Activated naive CD8-positive, alpha-beta T cell treated with anti-CD3 and anti-CD28 coated beads, Interleukin-2, amount 50 U/mL, for 16 hours (primary cell): Measurements from ENCODE around the gene MYOF.
"Not testable (repeated sequence)": the region's sequence is repeated elsewhere in the genome, so short reads cannot be mapped to it uniquely, and the experiment has no call there.

Source experiments
- DNase-seq: peaks from one replicate; pipeline ENCODE4 v3.0.0-alpha.2; 2020; ENCODE audit warnings: low read depth, low spot score

The MYOF gene

GRCh38 chr10:93476756-93477155 lies 5.4 kb downstream of the MYOF start:
- no peak for DNase-seq

DNA sequence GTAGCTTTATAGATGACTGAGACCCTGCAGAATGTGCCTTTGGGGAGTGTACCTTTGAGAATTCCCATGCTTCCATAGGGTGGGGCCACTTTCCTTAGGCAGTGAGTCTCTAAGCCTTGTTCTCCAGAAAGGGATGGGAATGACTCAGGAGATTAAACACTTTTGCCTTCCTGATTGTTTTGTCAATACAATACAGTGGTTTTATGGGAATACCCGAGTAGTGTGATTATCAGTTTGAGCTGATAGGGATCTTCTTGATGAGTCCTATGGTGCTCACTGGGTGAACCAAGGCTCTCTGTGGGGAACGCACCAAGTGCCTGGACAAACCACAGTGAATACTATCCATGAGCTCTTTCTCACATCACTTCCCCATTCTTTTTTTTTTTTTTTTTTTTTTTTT lies 6.3 kb downstream of the MYOF start:
- no peak for DNase-seq

DNA sequence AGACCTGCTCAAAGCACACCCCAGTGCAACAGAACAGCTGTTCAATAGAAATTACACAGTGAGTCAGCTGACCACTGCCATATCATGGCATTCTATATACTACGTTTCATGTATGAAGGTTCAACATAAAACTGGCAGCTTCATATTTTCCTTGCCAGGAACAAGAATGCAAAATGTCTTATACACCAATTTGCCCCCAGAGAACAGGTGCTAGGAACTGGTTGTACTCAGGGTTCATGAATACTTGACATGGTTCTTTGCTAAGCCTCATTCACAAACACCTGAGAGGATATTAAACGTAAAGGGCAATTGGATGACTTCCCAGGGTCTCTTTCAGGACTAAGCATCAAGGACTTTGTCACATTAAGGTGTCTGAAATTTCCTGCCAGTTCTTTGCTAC lies 6.9 kb downstream of the MYOF start:
- DNase-seq = no peak

DNA sequence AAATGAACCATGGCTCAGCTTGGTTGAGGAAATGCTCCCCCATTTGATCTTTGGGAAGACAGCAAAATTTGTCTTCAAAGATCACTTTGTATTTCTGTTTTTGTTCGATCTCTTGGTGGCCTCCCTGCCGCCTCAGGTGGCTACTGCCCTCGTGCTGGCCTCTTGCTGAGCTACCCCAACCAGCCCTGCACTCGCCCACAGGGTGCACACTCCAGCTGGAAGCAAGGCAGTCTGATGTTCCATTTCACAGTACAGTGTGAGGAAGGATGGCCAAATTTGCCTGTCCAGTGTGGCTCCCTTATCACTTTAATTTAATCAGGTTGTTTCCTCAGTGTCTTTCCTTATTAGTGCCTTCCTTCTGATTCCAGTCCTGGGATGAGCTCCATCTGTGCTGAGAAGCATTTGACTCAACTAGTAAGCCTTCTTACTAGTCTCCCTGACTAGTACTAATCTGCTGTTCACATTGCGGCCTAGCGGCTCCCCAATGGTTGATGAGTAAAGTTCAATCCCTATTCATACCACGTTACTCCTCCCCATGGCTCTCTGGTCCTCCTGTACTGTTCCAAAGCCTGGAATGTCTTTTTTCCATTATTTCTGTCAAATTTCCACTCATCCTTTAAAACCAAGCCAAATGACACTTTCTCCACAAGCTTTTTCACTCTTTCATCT lies 8.2 kb downstream of the MYOF start:
- no peak for DNase-seq

- no peak for DNase-seq
Observed at GRCh38 chr10:93473161-93473560, 9.0 kb downstream of the MYOF start.

GRCh38 chr10:93471110-93471651 lies 11.0 kb downstream of the MYOF start:
- no peak for DNase-seq

- DNase-seq = no peak
Observed at GRCh38 chr10:93469454-93469853, 12.7 kb downstream of the MYOF start.

DNA sequence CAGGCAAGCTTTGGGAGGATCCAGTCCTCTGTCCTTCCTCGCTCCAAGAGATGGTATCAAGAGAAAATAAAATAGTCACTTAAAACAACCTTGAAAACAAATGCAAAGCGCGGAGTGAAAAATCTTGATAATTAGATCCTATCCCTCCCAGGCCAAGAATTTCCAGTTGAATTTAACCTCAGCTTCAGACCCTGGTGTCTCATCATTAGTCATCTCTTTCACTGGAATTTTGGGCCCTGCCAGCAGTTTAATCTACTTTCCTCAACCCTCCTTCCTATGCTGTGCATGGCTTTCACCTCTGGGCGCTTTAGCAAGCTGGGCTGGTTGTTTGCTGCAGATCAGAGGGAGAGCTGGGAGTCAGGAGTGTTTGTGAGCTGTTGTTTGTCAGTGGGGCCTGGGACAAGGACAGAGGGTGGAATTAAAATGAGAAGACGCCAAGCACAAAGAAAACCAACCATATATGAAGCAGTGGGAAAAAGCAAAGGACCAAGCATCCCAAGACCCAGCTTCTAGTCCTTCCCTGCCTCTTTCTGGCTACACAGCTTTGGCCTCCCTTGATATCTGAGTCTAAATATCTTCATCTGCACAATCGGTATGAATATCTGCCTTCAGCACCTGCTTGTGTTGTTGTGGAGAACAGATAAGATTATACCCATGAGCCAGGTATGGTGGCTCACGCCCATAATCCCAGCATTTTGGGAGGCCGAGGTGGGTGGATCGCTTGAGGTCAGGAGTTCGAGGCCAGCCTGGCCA lies 13.5 kb downstream of the MYOF start:
- no peak for DNase-seq

- DNase-seq = not testable (repeated sequence)
Observed at GRCh38 chr10:93467635-93468034, 14.5 kb downstream of the MYOF start.

DNA sequence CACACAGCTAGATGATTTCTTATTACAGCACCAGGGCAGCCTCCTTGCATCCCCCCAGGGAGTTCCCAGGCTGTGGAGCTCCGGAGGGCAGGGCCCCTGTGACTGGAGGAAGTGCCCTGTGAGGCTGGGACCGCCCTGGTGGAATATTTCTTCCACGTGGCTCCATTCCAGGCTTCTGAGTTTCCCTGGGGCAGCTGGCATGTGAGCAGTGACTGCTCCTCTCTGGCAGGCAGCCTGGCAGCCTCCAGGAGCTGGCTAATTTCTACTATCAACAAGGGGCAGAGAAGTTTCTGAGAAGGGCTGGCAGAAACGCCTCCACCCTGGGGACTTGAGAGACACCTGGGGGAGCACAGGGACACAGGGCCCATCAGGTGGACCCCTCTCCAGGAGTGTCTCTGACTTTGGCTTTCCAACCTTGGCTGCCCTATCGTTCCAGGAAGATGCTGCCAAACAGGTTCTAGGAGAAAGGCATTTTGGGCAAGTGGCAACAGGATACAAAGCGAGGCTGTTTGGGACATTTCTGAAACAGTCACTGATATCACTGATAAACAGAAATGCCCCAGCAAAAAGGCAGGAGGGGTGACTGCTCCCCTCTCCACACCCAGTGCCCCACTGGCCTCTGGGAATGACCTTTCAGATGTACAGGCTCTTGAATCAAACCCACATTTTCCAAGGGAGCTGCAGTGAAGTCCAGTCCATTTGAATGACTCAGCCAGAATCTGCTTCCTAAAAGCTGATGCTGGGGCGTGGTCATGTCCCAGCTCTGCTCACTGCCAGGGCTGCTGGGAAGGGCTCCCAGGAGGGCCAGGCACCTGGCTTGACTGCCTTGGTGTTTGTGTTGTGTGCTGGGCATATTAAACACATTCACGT lies 16.1 kb downstream of the MYOF start:
- no peak for DNase-seq

DNA sequence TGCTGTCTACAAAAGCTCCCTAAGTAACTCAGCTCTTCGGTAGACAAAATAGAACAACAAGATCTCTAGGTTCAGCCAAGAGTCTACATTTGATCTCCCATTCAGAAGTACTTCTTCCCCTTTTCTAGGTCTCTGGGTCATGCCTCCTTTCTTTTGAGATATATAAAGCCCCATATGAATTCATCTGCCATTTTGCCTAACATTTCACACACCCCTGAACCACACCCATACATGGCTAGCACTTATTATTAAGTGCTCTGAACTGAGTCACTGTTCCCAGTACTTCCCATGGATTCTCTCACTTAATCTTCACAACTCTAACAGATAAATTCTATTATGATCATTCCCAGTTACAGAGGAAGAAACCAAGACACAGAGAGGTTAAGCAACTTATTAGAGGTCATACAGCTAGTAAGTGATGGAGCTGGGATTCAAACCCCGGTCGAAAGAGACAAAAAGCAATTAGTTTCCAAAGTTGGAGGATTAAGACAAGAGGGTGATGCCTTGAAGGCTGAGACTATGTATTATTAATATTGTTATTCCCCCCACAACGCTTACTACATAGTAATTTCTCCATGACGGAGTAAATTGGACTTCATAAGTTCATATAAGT lies 17.3 kb downstream of the MYOF start:
- no peak for DNase-seq

DNA sequence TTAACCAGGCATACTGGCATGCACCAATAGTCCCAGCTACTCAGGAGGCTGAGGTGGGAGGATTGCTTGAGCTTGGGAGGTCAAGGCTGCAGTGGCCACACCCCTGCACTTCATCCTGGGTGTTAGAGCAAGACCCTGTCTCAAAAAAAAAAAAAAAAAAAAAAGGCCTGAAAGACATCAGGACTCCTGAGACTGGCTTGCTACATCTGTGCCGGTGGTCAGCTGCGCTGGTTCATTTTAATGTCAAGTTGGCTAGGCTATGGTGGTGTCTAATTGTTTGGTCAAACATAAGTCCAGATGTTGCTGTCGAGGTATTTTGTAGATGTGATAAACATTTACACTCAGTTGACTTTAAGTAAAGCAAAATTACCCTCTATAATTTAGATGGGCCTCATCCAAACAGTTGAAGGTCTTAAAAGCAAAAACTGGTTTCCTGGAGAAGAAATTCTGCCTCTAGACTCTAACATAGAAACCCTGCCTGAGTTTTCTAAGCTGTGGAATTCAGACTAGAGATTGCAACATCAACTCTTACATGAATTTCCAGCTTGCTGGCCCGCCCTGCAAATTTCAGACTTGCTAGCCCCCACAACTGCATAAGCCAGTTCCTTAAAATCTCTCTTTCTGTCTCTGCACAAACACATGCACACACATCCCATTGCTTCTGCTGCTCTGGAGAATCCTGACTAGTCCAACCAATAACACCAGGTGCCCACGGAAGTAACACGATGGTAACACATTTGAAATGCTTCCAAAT lies 18.2 kb downstream of the MYOF start:
- no peak for DNase-seq

DNA sequence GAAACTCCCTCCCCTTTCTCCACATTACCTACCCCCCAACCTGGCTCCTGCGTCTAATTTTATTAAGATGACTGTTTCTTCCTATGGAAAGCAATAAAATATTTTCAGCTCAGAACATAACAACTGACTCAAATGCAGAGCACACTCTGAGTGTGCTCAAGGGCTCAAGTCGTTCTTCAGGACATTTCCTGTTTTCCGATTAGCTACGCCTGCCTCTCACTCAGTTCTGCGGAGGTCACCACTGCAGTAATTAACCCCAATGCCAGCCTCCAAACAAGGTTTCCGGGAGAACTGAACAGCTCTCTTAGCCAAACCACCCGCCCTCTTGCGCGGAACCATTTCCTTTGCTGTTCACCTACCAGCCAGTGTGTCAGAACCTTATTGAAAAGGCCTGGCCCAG lies 19.3 kb downstream of the MYOF start:
- no peak for DNase-seq

DNA sequence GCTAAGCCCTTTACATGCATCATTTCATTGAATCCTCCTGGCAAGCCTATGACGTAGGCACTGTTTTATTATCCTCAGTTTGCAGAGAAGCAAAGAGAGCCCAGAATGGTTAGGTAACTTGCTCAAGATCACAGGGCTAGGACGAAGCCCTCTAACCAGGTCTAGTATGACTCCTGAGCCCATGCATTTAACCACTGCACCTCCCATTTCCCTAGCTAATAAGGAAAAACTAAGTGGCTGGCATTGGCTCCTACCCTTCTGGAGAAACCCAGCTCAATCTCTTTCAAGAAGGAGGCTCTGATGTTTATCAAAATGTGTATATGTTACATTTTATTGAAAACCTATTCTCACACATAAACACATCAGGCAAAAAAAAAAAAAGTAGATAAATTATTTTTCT lies 19.8 kb downstream of the MYOF start:
- DNase-seq = no peak

- DNase-seq = no peak
Observed at GRCh38 chr10:93461807-93462178, 20.3 kb downstream of the MYOF start.

DNA sequence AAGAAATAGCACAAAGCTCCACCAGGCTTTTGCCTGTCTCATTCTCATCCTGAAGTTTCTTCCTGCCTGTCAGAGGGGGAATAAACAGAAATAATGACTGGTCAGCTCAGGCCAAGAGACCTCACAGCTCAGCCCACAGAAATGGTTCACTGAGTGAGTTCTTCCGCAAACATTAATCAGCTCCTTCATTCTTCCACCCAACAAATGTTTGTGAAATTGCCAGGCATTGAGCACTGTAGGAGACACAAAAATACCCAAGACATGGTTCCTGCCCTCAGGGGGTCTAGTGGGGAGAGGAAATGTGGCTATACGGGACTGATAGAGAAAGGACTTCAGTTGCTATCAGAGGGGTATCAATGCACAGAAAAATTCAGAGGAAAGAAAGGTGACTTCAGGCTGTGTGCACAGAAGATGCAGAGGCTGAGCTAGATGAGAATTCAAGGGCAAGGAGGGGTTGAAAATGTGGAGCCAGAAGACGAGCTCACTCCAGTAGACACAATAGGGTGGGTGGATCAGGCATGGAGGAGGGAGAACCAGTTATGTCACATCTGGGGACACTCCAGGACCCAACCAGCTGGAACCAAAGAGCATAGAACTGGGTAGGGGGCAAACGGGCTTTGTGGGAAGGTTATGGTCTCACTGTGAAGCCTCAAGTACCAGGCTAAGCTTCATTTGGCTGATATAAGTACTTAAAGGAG lies 20.9 kb downstream of the MYOF start:
- no peak for DNase-seq

DNA sequence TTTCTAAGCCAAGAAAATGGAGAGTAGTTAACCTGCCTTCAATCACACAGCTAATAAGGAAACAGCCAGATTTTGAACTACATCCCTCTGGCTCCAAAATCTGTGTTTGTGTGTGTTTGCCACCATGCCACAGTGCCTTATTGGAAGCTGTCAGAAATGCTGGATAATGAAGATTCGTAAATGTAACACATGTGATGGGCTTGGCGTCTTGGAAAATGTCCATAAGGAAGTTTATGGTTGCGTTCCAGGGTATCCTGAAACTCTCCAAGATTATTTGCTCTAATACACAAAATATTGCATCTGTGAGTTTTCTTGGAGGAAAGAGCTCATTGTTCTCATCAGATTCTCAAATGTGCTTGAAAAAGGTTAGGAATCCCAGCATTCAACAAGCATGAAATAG lies 22.7 kb downstream of the MYOF start:
- DNase-seq = no peak

DNA sequence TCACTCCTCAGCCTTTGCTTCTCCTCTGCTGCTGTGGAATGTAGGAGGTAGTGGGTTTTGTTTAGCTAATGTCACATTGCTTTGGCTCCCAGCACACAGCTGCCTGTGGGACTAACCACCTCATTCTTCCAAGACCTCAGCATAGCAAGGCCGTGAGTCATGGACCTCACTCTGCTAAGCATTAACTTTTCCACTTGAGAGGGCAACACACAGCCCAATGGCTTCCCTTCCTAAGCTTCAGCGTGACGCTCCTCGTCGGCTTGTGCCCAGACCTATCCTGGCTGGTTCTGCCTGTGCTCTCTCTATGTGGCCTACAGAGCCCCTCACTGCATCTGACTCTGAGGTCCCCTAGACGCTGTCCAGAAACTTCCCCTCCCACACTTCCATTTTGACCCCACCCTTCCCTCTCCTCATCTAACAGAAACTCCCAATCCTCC lies 23.3 kb downstream of the MYOF start:
- no peak for DNase-seq

- DNase-seq = no peak
Observed at GRCh38 chr10:93457511-93457910, 24.6 kb downstream of the MYOF start.

GRCh38 chr10:93456480-93456879 lies 25.7 kb downstream of the MYOF start:
- DNase-seq = no peak
